ENCODE results near the gene EARS2.

DNA sequence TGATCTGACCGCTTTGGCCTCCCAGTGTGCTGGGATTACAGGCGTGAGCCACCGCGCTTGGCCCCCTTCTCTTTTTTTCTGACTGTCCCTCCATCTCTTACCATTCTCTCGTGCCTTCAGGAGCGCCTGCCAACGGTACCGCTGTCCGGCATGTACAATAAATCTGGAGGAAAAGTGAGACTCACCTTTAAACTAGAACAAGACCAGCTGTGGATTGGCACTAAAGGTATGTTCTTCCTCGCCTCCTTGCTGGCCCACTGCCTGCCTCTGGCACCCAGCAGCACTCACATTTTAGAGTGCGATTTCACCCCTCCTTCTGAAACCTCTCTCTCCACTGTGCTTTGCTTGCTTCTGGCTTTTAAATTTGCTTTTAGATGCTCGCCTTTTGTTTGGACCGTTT is 5.4 kb upstream of the EARS2 start:
- TF ChIP-seq RAD21 (IDR thresholded peaks at IDR 0.05; ENCODE audit: low read depth) (no peak), TAF1 (IDR thresholded peaks at IDR 0.05; ENCODE audit: low read depth) (no peak)

Data from Ishikawa (cell line).